K562 (cell line): Measurements from ENCODE around the gene PSMD14.

ENCODE experiments used
- CEBPB ChIP-seq: fragments of 450-650 bp; IDR thresholded peaks from 2 replicates; pipeline ENCODE4 v1.6.1; 2016; ENCODE audit warnings: missing genetic modification characterization, missing compliant biosample characterization
- CHD7 ChIP-seq: fragments of 200-600 bp; sonication (generic); IDR thresholded peaks from one replicate; pipeline ENCODE4 v1.6.1; 2012; ENCODE audit warnings: mild to moderate bottlenecking, low read depth, low read length, inconsistent platforms
- CTCF ChIP-seq, 3 experiments: IDR thresholded peaks in 2 of 3; conservative IDR thresholded peaks in 1 of 3; 2 replicates each; pipeline ENCODE4 v1.5.1; 2011 to 2012; ENCODE audit warnings: low read length in 3 of 3, mild to moderate bottlenecking in 3 of 3, control low read depth in 2 of 3, improper control_type of control experiment in 1 of 3, inconsistent platforms in 1 of 3, low read depth in 1 of 3, mixed read lengths in 1 of 3, moderate library complexity in 1 of 3; ENCODE audit not compliant: insufficient read depth in 2 of 3
- EP300 ChIP-seq: IDR thresholded peaks from 2 replicates; pipeline ENCODE4 v1.6.1; 2012; ENCODE audit warnings: low read length, improper control_type of control experiment
- HSF4 ChIP-seq: fragments of 250-450 bp; sonication (Bioruptor Pico); IDR thresholded peaks from 2 replicates; pipeline ENCODE4 v2.1.2; 2022; ENCODE audit warnings: mild to moderate bottlenecking, moderate library complexity, borderline replicate concordance
- NR2F6 ChIP-seq: fragments of 450-650 bp; formaldehyde crosslinking; IDR thresholded peaks from 2 replicates; pipeline ENCODE4 v1.4.0; 2020; ENCODE audit warnings: mild to moderate bottlenecking
- POLR2AphosphoS5 ChIP-seq: IDR thresholded peaks from 2 replicates; pipeline ENCODE4 v1.6.1; 2011; ENCODE audit warnings: mild to moderate bottlenecking, low read depth, low read length, moderate library complexity; ENCODE audit not compliant: control insufficient read depth, insufficient read depth
- TAF1 ChIP-seq: IDR thresholded peaks from 2 replicates; pipeline ENCODE4 v1.6.1; 2011; ENCODE audit warnings: mild to moderate bottlenecking, low read length, moderate library complexity; ENCODE audit not compliant: insufficient read depth, control insufficient read depth, severe bottlenecking; ENCODE audit errors: extremely low read depth
- TEAD1 ChIP-seq, 2 experiments: fragments of 450-650 bp in 1 of 2; sonication (generic) in 1 of 2; formaldehyde crosslinking; IDR thresholded peaks; 2 replicates each; pipeline versions ENCODE4 v1.4.0 to v1.8.0; 2020 to 2022; ENCODE audit warnings: mild to moderate bottlenecking in 2 of 2, missing genetic modification reagents in 1 of 2
- TEAD2 ChIP-seq: fragments of 450-650 bp; IDR thresholded peaks from 2 replicates; pipeline ENCODE4 v1.6.1; 2016; ENCODE audit warnings: missing genetic modification characterization, control low read depth, missing compliant biosample characterization
- ZNF354B ChIP-seq: fragments of 250-450 bp; sonication (Bioruptor Pico); IDR thresholded peaks from 2 replicates; pipeline ENCODE4 v1.4.0; 2020

GRCh38 chr2:161438598-161438997, 130.4 kb downstream of the PSMD14 start:
- TF ChIP-seq CHD7 (no peak), TAF1 (no peak), EP300 (no peak), HSF4 (no peak), POLR2AphosphoS5 (no peak), NR2F6 (no peak), CTCF (IDR thresholded peaks at IDR 0.05 in 2 of 3, conservative IDR thresholded peaks at IDR 0.05 in 1 of 3; ENCODE audit: insufficient read depth in 2 of 3, low read depth in 1 of 3, low read length in 3 of 3) (no peak), TEAD1 (CRISPR knock-in tag; IDR thresholded peaks at IDR 0.05) (no peak), TEAD2 (no peak), CEBPB (peak; percentile 63; the same call in 1 of the 2 replicates), ZNF354B (no peak)
